Measurements from ENCODE around the gene PAX3.

Gene PAX3

DNA sequence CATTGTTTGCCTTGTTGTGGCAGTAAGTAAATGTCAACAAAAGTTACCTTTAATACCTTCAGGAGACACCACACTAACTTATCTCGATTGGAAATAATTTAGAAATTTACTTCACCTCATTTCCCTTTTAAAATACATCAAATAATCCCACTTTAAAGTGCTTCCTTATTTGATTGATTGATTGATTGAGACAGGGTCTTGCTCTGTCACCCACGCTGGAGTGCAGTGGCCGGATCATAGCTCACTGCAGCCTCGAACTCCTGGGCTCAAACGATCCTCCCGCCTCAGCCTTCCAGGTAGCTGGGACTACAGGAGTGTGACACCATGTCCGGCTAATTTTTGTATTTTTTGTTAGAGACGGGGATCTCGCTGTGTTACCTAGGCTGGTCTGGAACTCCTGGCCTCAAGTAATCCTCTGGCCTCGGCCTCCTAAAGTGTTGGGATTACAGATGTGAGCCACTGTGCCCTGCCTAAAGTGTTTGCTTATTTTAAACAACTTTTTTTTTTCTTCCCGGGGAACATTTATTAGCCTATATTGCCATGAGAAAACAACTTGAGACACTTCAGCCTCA, 12.0 kb upstream of the PAX3 start:
- DNase-seq (ENCODE audit: low read depth, low spot score), result no peak

DNA sequence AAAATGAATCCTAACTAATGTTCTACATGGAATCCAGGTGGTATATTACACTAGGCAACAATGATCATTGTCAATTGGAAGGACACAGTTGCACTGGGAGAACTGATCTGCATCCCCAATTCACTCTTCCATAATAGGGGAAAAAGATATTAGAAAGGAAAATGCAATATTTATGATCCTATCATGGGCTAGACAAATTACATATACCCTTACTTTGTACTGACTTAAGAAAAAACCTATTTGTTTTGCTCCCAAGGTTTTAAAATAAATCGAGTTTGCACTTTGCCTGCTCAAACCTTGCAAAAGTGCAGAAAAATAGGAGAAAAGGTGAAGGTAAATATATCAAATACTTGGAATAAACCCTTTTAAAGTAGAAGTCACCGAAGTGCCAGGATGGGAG, 11.0 kb upstream of the PAX3 start:
- no peak for DNase-seq (ENCODE audit: low read depth, low spot score)

DNA sequence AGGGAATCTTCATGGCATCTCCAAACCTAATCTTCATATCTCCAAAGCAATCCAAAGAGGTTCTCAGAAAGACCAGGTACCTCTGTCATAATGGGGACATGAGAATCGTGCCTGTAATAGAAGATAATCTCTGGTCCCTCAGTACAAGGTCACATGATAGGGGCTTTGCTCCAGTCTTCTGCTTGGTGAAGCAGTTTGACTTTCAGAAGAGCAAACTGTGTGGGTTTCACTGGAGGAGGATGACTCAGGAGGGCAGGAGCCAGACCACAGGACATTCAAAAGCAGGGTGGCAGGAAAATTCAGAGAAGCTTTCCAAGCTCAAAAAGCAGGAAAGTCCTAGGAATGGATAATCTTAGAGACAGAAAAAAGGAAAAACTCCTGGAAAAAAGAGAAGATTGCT, 10.6 kb upstream of the PAX3 start:
- no peak for DNase-seq (ENCODE audit: low read depth, low spot score)

DNA sequence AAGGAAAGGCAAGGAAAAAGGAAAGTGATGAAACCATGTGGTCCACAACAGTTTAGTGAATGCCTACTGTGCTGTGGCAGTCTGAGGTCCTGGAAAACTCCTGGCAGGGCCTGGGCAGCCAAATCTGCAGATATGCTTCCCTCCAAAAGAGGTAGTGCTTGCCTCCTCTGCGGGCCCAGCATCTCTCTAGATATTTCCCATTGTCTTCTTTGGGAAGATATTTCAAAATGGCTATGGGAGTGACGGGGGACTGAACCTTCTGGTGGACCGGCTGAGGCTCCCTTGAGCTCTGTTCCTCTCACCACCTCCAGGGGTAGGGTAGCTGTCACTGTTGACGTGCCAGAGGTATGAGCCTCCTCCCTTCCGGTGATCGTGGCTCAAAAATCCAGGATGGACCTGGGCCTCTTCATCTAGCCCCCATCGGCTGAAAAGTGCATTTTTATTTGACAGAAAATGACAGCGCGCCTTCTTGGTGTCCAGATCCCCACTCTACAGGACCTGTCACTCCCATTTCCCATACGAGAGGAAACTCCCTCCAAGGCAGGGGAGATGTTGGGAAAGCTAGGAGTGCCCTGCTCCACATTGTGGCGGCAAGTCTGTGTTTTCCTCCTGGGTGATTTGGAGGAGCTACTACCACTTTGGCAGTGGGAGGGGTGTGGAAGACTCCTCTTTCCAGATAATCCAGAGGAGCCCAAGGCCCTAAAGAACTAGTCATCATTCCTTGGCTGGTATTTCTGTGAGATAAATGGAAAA, 9.4 kb upstream of the PAX3 start:
- DNase-seq (ENCODE audit: low read depth, low spot score), result no peak

DNA sequence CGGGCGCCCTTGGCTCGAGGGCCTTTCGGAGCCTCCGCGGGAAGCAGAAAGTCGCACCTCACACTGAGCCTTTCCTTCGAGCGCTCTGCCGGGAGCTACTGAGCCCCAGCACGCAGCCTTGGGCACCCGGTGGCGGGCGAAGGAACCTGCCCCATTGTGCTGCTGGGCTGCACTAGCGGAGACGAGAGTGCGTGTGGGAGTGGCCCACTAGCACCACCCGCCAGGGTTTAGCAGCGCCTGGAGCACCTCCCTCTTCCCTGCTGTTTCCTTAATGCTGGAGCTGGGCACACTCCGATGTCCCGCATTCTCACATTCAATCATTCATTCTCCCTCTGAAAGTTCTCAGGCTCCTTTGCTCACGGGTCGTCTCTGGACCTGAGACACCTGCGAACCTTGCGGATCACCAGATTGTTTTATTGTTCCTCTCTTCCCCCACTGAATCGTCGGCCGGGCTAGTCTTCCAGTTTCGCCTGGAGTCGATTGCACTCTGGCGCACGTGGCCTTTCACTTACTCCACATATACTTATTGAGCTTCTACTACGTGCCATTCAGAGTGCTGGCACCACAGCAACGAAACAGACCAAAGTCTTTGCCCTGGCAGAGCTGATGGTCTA, 8.5 kb upstream of the PAX3 start:
- no peak for DNase-seq (ENCODE audit: low read depth, low spot score)

DNA sequence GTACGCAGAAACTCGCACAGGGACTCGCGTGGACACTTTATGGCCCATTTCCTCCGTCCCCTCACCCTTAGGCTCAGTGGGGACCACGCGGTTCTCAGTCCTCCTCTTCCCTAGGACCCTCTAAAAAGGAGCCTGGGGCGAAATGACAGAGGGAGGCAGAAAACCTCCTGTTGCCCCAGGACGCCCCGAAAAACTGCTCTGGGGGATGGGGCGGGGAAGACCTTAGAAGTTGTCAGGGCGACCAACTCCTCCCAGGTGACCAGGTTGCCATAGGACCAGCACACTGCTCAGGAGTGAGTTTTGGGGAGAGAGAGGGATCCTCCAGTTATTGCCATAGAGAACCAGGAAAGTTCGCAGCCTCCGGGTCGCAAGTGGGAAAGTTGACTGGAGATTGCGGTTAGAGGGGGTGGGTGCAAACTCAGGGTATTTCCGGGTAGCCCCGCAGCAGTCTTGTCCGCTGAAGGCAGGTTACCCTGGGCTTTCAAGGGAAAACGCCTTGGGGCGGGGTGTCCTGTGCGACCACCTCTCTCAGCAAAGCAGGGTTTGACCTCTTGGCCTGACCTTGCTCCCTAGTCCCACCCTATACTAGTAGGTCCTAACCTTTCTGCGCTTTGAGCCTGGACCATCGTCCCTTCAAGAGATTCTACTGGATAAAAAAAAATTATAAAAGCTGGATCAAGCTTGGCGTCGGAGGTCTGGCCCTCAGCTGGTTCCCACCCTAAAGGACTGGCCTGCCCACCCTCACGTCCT, 7.8 kb upstream of the PAX3 start:
- DNase-seq (ENCODE audit: low read depth, low spot score), result no peak

DNA sequence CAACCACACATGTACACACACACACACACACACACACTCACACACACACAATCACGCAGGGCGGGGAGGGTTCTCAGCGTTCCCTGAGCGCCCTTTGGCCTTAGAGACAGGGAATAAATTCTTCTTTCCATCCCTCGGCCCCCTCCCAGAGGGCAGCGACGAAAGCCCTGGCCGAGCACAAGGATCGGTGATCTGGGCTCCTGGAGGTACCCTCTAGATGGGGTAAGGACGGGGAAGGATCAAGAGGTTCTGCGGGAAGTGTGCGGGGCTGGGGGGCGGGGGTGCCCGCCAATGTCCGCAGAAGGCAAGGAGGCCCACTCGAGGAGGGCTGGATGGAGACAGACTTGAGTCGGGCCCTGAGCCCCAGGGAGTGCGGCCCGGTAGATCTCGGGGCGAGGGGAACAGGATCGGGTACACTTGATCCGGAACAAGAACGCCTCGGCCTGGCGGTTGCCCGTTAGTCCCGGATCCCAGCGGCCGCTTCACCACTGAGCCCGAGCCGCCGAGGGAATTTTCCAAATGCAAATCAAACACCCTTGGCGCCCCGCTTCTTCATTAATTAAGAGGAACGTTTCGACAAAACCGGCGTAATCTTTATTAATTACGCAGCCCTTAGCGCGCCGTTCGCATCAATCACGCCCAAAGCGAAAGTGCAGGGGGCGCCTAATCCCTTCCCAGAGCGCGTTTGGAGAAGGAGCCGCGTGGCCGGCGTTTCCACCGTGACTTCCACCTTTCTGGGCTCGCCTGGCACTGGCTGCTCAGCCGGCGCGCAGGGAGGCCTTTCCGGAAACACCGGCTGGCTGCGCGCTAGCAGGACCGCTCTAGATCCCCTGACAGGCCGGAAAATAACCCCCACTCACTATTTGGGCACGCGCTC, 7.0 kb upstream of the PAX3 start:
- DNase-seq (ENCODE audit: low read depth, low spot score), result no peak

DNA sequence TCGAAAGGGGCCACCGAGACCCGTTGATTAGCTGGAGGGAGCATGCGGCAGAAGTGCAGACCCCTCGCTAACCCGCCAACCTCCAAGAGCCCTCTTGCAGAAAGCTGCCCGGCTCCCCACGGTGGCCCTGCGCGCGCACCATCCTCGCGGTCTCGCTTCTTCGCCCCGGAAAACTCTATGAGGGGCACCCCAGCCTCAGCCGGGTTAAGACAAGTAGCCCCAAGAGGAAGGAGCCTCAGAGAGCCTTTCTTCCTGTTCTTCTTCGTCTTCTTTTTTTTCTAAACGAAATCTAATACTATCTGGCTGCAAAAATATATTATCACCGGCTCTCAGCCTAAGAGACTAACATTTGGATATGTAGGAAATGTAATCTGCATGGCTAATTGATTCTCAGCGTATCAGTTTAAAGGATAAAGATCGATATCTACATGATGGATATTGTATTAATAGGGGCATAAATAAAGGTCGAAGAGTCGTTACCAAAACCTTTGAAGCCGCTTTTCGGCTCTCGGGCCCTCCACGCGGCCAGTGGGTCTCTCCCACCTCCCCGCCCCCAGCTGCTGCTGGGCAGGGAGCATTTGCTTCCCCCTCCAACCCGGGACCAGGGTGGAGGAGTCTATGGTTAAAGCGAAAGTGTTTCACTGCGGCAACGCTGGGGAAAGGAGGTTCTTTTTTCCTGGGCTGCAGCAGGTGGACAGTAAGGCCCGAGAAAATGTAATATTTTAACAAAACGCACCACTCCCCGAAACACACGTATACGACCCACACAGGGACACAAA, 6.1 kb upstream of the PAX3 start:
- no peak for DNase-seq (ENCODE audit: low read depth, low spot score)

DNA sequence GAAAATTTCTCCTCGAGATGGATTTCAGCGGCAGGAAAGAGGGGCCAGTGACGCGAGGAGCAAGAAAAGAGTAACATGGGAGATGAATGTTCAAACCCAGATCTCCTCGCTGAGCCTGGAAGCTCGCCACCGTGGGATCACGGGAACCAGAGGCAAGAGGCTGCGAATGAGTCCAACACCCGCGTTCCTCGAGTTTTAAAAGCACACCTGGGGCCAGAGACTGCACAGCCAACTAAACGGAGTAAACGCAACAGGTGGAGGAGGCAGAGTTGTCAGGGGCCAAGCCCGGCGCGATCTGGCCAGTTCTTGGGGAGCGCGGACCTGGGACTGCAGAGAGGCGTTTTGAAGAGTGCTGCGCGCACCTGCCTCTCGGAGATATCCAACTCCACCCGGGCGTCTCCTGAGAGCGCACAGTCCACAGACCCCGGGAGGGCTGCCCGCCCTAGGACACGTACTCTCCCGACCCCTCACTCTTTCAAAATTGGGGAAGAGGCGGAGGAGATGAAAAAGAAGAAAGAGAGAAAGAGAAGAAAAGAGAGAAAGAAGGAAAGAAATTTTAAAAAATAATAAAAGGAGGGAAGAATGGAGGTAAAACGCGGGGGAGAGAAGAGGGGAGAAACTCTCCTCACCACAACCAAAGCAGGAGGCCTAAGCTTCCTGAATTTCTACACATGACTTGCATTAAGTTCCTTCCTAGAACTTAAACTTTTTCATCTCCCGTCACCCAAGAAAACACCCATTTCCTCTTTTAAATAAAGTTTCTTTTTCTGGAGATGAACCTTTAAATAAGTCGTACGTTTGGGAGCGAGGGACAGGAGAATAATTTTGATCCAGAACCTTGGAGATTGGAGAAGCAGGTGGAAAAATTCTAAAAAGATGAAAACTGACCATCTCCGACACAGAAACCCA, 5.3 kb upstream of the PAX3 start:
- no peak for DNase-seq (ENCODE audit: low read depth, low spot score)

DNA sequence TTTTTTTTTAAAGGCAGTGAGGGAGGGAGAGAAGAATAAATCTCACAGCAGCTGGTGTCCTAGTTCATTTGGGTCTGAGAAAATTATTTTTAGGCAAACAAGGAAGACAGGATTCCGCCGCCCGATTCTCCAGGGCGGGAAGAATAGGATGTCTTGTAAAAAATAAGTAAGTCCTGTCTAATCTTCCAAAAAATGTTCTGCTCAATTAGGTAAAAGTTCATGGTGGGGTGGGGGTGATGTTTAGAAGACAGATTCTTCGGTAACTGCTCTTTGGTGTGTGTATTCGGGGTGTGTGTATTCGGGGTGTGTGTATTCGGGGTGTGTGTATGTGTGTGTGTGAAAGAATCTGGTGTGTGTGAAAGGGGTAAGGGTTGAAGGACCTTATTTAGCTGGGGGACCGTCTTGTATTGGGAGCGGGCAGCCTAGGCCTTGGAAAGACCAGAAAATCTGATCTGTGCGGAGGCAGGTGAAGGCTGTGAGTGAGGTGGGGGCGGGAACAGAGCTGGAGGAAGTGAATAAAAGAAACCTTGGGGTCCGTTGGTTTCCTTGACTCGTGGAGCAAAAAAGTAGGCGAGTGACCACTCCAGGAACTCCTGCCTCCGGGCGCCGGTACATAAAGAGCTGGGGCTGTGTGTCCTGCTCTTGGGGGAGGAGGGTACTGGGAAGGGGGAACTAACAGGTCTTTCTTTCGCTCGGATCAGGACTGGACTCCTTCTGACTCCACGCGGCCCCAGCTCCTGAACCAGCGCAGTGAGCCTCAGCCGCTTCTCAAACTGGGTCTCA, 4.4 kb upstream of the PAX3 start:
- DNase-seq (ENCODE audit: low read depth, low spot score), result no peak

DNA sequence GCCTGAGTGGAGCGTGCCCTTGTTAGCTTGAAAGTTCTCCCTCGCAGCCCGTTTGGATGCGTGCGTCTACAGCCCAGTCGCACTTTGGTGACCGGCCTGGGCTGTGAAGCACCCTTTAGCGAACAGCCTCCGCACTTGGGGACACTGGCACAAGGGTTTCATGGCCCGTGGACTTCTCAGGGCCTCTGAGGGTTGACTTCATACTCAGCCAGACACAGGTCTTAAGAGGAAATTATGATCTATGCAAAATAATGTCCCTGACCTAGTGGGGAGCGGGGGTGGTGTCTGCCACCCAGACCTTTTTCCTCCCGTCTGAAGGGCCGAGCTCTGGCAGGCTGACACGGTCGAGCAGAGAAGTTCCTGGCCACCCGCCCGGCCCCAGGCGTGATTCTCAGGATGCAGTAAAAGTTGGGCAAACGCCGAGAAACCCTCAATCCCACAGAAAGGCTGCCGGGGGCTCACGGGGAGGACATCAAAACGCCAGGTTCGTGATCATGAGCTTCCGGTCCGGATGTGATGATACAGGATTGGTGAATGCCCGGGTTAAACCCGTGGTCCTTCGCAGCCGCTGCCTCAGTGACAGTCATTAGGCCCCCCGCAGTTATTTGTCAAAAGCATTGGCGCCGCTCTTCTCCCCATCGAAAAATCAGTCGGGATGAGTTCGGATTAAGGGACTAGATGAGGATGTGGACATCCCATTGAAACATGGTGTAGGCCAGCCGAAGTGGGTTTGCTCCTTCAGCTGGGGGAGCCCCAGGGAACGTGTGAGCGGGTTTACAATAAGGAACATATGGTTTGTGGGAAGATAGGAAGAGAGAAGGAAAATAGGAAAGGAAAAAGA, 3.6 kb upstream of the PAX3 start:
- no peak for DNase-seq (ENCODE audit: low read depth, low spot score)

DNA sequence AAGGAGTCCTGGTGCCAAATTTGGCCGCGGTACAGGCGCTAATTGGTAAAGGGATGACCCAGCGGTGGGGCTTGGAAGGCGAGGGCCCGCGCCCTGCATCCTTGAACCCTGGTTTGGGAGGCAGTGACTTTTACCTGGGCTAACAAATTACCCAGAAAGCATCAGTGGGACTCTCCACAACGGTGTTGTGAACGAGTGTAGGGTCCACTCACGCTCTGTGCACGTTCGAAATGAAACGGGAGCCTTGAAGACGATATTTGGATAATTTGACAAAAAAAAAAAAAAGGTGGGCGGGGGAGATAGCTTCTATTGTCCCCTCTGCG, 3.0 kb upstream of the PAX3 start:
- DNase-seq (ENCODE audit: low read depth, low spot score), result no peak

DNA sequence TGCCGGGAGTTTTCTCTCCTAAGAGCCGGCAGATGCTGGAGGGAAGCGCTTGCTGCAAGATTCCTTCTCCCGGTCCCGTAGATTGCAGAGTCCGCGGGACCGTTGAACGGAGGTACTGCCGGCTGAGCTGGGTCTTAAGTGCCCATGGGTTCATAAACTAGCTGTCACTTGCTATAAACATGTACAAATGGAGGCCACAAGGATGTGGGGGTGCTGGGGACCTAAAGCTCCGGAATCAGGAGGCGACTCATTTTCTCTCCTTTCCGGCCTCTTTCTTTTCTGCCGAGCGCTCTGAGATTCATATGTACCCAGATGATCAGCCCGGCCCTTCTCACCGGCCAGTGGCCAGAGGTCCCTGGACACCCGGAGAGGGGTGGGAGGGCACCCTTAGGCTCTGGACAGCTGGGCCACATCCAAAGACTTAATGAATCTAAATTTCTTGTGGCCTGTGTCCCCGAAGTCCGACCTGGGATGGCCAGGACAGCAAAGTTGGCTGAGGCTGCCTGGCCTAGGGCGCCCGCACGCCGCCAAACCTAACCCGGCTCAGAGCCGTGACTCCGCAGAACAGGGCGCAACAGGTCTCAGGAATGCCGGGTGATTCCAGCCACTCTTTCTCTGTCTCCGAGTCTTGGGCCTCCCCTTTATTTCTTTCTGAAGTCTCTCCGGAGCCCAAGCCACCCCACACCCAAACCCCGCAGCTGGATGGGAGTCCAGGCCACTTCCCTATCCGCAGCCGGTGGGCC, 2.4 kb upstream of the PAX3 start:
- DNase-seq (ENCODE audit: low read depth, low spot score), result no peak

DNA sequence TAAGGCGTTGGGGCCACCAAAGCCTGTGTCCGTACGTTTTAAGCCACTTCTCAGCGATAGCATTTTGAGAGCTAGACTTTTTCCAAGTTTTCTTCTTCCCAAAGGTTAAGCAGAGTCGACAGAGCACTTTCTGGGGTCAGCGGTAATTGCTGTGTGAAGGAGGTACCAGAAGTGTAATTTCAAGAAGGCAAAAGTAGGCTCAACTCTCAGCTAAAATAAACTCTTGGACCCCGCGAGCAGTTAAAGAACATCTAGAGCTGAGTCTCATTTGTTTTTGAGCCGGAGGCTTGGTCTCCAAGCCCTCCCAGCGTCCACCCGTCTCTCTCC, 1.9 kb upstream of the PAX3 start:
- DNase-seq (ENCODE audit: low read depth, low spot score), result no peak

DNA sequence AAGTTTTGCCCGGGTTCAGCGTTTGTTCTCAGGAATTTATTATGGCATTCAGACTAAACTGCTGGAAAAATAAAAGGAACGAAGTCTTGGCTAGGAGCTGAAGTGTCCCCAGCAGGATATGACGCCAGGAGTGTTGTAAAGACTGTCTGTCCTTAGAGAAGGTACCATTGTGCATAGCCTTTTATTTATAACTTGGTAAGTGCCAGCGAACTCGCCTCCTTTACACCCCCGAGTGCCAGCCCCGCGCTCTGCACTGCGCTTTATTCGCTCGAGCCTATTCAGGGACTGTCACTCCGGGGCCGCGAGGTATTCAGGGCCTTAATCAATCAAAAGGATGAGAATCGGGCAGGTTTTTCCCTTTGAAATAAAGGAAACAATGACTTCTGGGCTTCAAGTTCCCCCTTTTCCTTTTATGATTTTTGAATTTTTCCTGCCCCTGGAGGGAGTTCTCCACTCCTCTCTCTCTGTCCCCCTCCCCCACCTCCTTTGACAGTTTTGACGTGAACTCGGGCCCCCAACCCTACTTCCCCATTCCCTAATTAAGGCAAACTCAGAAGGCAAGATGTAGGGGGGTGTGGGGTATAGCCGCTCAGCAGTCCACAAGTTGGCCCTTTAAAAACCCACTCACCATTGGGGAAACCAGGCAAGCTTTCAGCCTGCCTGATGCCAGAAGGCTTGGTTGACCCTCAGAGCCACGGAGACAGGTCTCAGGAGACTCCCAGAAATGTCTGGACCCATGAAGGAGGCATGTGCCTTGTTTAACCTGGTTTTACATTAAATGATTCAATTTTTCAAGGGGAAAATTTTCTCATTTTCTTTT, 1.3 kb upstream of the PAX3 start:
- no peak for DNase-seq (ENCODE audit: low read depth, low spot score)

DNA sequence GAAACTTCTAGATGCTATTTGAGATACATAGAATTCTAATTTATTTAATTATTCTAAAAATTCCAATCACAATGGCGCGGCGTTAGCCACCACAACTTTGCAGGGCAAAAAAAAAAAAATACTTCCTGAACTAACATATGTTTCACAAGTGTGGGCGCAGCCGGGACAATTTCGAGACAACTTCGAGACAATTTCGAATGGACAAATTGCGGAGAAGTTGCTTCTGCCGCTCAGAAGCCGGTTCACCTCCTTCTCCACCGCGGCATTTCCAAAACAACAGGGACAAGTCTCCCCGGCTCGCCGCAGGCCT, 842 bp downstream of the PAX3 start:
- no peak for DNase-seq (ENCODE audit: low read depth, low spot score)

DNA sequence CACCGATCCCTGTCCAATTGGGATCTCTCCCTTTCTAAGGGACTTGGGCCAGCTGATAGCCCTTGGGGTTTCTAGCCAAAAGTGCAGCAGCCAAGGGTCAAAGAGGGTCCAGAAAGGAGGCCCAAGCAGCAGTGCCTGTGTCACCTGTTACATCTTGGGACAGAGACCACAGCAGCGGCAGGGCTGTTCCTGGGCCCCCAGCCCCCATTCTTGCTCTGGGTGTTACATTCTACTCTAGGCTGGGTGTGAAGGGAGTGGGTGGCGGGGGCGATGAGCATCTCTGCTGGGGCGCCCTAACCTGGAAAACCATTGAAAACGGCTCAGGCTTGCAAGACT, 1.2 kb downstream of the PAX3 start:
- no peak for DNase-seq (ENCODE audit: low read depth, low spot score)
